Measurements from ENCODE around the gene THUMPD3.

Gene THUMPD3

DNA sequence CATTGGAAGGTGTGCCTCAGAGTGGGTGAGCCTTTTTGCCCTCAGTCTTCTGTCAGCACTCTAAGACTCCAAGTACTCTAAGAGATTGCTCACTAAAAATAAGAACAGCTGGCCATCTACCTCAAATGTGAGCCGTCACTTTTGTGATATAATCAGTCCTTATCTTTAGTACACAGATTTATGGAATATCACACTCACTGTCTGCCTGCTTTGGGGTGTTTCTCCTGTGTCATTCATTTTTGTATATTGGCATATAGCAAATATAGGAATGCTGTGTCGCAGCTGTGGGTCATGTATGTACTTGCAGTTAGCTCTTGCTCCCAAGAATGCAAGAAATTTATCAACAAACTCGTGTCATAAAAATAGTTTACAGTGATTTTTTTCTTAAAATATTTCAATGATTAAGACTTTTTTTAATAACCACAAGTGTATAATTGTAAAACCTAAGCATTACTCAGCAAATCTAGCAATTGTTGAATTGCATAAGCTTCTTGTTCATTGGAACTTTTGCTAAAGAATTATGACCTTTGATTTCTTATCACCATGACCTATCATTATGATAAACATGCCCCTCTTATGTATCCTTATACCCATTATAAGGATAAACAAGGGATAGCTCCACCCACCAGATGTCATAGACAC is 53.4 kb downstream of the THUMPD3 start:
- no peak for DNase-seq (ENCODE audit: low read depth in 2 of 2)

DNA sequence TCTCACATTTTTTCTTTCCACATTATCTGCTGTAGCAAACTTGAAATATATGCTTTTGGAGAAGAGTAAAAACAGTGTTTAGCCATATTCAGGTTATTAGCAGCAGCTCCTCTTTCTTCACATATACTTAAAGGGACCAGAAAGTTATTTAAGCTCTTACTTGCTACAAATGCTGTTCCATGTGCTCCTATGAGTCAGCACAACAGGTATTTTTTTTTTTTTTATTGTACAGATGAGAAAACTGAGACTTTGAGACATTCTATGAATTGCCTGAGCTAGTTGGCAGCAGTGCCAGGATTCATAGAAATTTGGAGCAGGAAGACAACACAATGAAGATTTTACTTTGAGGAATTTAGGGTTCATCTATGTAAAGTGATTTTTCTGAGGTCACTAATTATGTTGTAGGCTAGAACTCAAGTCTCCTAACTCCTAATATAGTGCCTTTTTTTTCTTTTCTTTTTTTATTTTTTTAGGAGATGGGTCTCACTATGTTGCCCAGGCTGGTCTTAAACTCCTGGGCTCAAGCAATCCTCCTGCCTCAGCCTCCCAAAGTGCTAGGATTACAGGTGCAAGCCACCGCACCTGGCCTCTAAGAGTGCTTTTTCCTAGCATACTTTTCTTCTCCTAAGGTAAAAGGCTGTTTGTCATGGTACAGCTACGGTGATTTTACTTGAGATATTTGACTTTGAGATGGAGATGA is 58.1 kb downstream of the THUMPD3 start:
- DNase-seq (ENCODE audit: low read depth in 2 of 2), result no peak

DNA sequence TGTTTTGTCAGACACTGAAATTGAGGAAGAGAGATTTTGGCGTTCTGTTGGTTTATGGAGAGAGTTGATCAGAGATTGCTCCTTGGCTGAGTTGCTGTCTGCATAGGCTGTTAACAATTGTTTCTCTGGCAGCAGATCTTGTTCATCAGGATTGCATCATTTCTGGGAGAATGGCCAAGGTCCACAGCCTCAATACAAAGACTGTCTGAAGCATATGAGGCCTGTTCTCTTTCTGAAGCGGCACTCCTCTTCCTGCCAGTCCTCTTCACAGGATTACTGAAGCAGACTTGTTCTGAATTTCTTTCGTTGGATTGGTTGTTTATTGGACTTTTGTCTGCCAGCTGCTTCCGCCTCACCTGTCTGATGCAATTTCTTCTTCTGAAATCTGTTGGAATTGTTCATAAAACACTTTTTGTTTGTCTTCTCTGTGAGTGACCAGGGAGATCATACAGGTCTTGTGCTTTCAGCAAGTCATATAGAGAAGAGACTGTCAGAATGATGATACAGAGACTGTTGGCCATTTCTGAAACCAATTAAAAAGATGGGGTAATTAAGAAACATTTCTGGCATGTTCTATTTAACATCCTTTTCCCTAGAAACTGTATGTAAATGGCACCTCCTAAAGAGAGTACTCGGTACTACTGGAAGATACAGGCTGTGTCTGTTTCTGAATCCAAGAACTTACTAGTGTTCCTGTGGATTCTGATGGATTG is 60.0 kb downstream of the THUMPD3 start:
- no peak for DNase-seq (ENCODE audit: low read depth in 2 of 2)

DNA sequence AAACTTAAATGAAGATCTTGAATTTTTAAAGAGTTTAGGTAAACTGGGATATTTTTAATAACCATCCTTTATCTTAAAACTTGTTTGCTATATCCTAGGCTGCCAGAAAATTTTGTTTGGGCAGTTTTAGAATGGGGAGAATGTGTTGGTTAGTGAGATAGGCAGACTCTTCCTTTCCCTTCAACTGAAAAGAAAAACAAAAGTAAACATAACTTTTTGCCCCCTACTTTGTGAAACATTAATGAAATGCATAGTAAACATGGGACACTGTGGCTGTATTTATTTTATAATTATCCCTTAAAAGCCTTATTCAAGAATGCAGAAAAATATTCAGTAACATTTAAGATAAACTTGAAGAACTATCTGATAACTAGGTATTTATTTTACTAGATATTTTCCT is 65.6 kb downstream of the THUMPD3 start:
- no peak for DNase-seq (ENCODE audit: low read depth in 2 of 2)

DNA sequence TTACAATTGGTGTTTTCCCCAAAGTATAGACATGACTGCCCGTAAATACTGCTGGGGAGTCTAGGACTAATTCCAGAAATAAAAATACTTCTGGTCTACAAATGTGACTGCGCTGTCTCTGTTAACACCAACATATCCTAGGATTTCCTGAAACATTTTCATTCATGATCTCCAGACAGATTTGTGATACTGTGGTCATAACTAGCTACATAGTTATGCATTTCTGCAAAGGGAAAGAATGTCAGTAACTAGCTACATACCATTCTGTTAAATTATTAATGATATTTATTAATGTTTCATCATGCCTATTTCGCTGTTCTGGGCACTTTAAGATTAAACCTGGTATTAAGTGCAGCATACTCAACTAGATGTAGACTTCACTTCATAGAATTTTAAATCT is 67.9 kb downstream of the THUMPD3 start:
- no peak for DNase-seq (ENCODE audit: low read depth in 2 of 2)

DNA sequence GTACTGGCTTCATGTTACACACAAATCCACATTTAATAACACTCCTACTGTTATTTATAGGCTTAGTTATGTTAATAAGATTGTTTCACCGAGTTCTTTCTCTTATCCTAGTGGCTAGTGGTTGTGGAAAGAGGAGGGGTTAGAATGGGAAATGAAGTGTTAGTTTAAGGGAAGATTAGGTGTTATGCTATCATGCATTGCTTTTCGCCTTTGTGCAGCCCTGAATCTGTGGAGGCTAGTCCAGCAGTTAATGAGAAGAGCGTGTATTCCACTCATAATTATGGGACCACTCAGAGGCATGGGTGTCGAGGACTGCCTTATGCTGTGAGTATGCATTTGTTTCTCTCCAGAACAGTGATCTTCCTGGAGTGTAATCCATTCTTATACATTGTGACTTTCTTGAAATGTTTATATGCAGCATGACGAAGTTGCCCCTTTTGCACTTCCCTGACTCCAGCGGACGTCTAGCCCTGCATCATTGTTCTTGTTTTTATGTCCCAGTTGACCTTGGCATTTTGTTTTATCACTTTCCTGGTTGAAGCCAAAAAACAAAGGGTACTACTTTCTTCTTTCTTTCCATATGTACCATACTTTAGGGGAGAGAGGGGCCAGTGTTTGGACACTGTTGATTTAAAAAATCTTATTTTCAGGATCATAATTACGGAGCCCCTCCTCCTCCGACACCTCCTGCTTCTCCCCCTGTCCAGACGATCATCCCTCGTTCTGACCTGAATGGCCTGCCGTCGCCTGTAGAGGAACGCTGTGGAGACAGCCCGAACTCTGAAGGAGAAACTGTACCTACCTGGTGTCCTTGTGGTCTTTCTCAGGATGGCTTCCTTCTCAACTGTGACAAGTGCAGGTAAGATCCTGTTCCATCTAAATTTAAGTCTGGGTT is 71.0 kb downstream of the THUMPD3 start:
- DNase-seq (ENCODE audit: low read depth in 2 of 2), result no peak

DNA sequence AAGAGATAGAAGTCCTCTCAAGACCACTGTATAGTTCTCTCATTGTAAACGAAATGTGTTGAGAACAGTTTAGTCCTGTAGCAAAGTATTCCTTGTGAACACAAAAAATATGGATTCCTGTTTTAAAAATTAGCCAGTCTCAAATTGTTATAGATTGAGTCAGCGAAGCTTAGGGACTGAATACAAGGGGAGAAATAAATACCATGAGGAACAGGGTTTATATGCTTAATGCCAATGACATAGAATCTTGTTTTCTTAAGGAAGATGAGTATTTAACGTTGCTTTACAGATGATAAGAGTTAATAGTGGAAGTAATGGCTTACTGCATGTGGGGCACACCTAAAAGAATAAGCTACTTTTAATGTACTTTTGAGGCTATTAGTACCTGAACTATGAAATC is 72.5 kb downstream of the THUMPD3 start:
- DNase-seq (ENCODE audit: low read depth in 2 of 2), result no peak

Data from stimulated activated CD4-positive, alpha-beta T cell treated with anti-CD3 and anti-CD28 coated beads, Interleukin-1b, Interleukin-23, amount 100 ng/mL, for 4 hours (primary cell).